Measurements from ENCODE around the gene FOXP1.

Gene FOXP1

GRCh38 chr3:71003511-71003910 lies 580.0 kb downstream of the FOXP1 start:
- Histone ChIP-seq H3K27ac (ENCODE audit: low read depth, low read length) (no peak overlapping the region), H3K4me3 (ENCODE audit: low read depth in 1 of 2, low read length in 2 of 2) (no peak overlapping the region), H3K9ac (ENCODE audit: low read length) (no peak overlapping the region), H3K9me3 (ENCODE audit: low read length) (no peaks in the 10 kb centered on the region), H3K27me3 (ENCODE audit: control insufficient read depth in 1 of 2, insufficient read depth in 2 of 2, low read length in 2 of 2) (no peaks in the 10 kb centered on the region), H3K36me3 (ENCODE audit: insufficient read depth, low read length) (peaks cover 10% of the 10 kb centered on the region), H3K4me1 (ENCODE audit: insufficient read depth, low read length) (peaks cover 62% of the 10 kb centered on the region)

GRCh38 chr3:71002298-71002697 lies 581.2 kb downstream of the FOXP1 start:
- Histone ChIP-seq H3K9me3 (ENCODE audit: low read length) (no peaks in the 10 kb centered on the region), H3K27ac (ENCODE audit: low read depth, low read length) (peak overlapping the region; percentile 46), H3K4me1 (ENCODE audit: insufficient read depth, low read length) (peaks cover 61% of the 10 kb centered on the region), H3K36me3 (ENCODE audit: insufficient read depth, low read length) (peaks cover 22% of the 10 kb centered on the region), H3K27me3 (ENCODE audit: control insufficient read depth in 1 of 2, insufficient read depth in 2 of 2, low read length in 2 of 2) (no peaks in the 10 kb centered on the region), H3K4me3 (ENCODE audit: low read depth in 1 of 2, low read length in 2 of 2) (no peak overlapping the region), H3K9ac (ENCODE audit: low read length) (no peak overlapping the region)

- Histone ChIP-seq H3K4me1 (ENCODE audit: insufficient read depth, low read length) (peaks cover 52% of the 10 kb centered on the region), H3K27ac (ENCODE audit: low read depth, low read length) (no peak overlapping the region), H3K36me3 (ENCODE audit: insufficient read depth, low read length) (peaks cover 32% of the 10 kb centered on the region)
These were observed 582.2 kb downstream of the FOXP1 start for GRCh38 chr3:71001303-71001830.

GRCh38 chr3:71000483-71000882 lies 583.0 kb downstream of the FOXP1 start:
- Histone ChIP-seq H3K9ac (ENCODE audit: low read length) (no peak overlapping the region), H3K27ac (ENCODE audit: low read depth, low read length) (no peak overlapping the region), H3K27me3 (ENCODE audit: control insufficient read depth in 1 of 2, insufficient read depth in 2 of 2, low read length in 2 of 2) (no peaks in the 10 kb centered on the region), H3K36me3 (ENCODE audit: insufficient read depth, low read length) (peaks cover 37% of the 10 kb centered on the region), H3K4me3 (ENCODE audit: low read depth in 1 of 2, low read length in 2 of 2) (no peak overlapping the region), H3K4me1 (ENCODE audit: insufficient read depth, low read length) (peaks cover 44% of the 10 kb centered on the region), H3K9me3 (ENCODE audit: low read length) (no peaks in the 10 kb centered on the region)

More at GRCh38 chr3:71001303-71001830, 582.2 kb downstream of the FOXP1 start:
- no peak overlapping the region for H3K4me3 ChIP-seq (ENCODE audit: low read depth in 1 of 2, low read length in 2 of 2)
- H3K27me3 ChIP-seq (ENCODE audit: control insufficient read depth in 1 of 2, insufficient read depth in 2 of 2, low read length in 2 of 2), result no peaks in the 10 kb centered on the region
- no peaks in the 10 kb centered on the region for H3K9me3 ChIP-seq (ENCODE audit: low read length)
- no peak overlapping the region for H3K9ac ChIP-seq (ENCODE audit: low read length)

GRCh38 chr3:70999730-71000129 lies 583.8 kb downstream of the FOXP1 start:
- no peak overlapping the region for H3K27ac ChIP-seq (ENCODE audit: low read depth, low read length)
- H3K27me3 ChIP-seq (ENCODE audit: control insufficient read depth in 1 of 2, insufficient read depth in 2 of 2, low read length in 2 of 2), result no peaks in the 10 kb centered on the region
- no peak overlapping the region for H3K4me3 ChIP-seq (ENCODE audit: low read depth in 1 of 2, low read length in 2 of 2)
- peaks cover 41% of the 10 kb centered on the region for H3K4me1 ChIP-seq (ENCODE audit: insufficient read depth, low read length)
- H3K9ac ChIP-seq (ENCODE audit: low read length), result no peak overlapping the region
- peaks cover 42% of the 10 kb centered on the region for H3K36me3 ChIP-seq (ENCODE audit: insufficient read depth, low read length)
- no peaks in the 10 kb centered on the region for H3K9me3 ChIP-seq (ENCODE audit: low read length)

- Histone ChIP-seq H3K9ac (ENCODE audit: low read length) (no peak overlapping the region), H3K27ac (ENCODE audit: low read depth, low read length) (no peak overlapping the region), H3K27me3 (ENCODE audit: control insufficient read depth in 1 of 2, insufficient read depth in 2 of 2, low read length in 2 of 2) (no peaks in the 10 kb centered on the region), H3K4me3 (ENCODE audit: low read depth in 1 of 2, low read length in 2 of 2) (no peak overlapping the region), H3K4me1 (ENCODE audit: insufficient read depth, low read length) (peaks cover 40% of the 10 kb centered on the region), H3K9me3 (ENCODE audit: low read length) (no peaks in the 10 kb centered on the region), H3K36me3 (ENCODE audit: insufficient read depth, low read length) (peaks cover 51% of the 10 kb centered on the region)
These were observed 587.4 kb downstream of the FOXP1 start for GRCh38 chr3:70996082-70996481.

GRCh38 chr3:70994644-70995043 lies 588.9 kb downstream of the FOXP1 start:
- Histone ChIP-seq H3K27me3 (ENCODE audit: control insufficient read depth in 1 of 2, insufficient read depth in 2 of 2, low read length in 2 of 2) (no peaks in the 10 kb centered on the region), H3K9ac (ENCODE audit: low read length) (no peak overlapping the region), H3K9me3 (ENCODE audit: low read length) (no peaks in the 10 kb centered on the region), H3K4me1 (ENCODE audit: insufficient read depth, low read length) (peaks cover 48% of the 10 kb centered on the region), H3K27ac (ENCODE audit: low read depth, low read length) (no peak overlapping the region), H3K4me3 (ENCODE audit: low read depth in 1 of 2, low read length in 2 of 2) (no peak overlapping the region), H3K36me3 (ENCODE audit: insufficient read depth, low read length) (peaks cover 48% of the 10 kb centered on the region)

GRCh38 chr3:70992562-70993204 lies 590.8 kb downstream of the FOXP1 start:
- H3K9me3 ChIP-seq (ENCODE audit: low read length), result no peaks in the 10 kb centered on the region
- H3K9ac ChIP-seq (ENCODE audit: low read length), result no peak overlapping the region
- no peak overlapping the region for H3K27ac ChIP-seq (ENCODE audit: low read depth, low read length)
- H3K4me3 ChIP-seq (ENCODE audit: low read depth in 1 of 2, low read length in 2 of 2), result no peak overlapping the region
- H3K36me3 ChIP-seq (ENCODE audit: insufficient read depth, low read length), result peaks cover 44% of the 10 kb centered on the region
- H3K27me3 ChIP-seq (ENCODE audit: control insufficient read depth in 1 of 2, insufficient read depth in 2 of 2, low read length in 2 of 2), result no peaks in the 10 kb centered on the region
- H3K4me1 ChIP-seq (ENCODE audit: insufficient read depth, low read length), result peaks cover 51% of the 10 kb centered on the region

GRCh38 chr3:70992131-70992530 lies 591.4 kb downstream of the FOXP1 start:
- H3K9me3 ChIP-seq (ENCODE audit: low read length), result no peaks in the 10 kb centered on the region
- no peak overlapping the region for H3K4me3 ChIP-seq (ENCODE audit: low read depth in 1 of 2, low read length in 2 of 2)
- no peak overlapping the region for H3K27ac ChIP-seq (ENCODE audit: low read depth, low read length)
- peaks cover 44% of the 10 kb centered on the region for H3K36me3 ChIP-seq (ENCODE audit: insufficient read depth, low read length)
- no peak overlapping the region for H3K9ac ChIP-seq (ENCODE audit: low read length)
- no peaks in the 10 kb centered on the region for H3K27me3 ChIP-seq (ENCODE audit: control insufficient read depth in 1 of 2, insufficient read depth in 2 of 2, low read length in 2 of 2)
- peaks cover 55% of the 10 kb centered on the region for H3K4me1 ChIP-seq (ENCODE audit: insufficient read depth, low read length)

GRCh38 chr3:70990723-70991122 lies 592.8 kb downstream of the FOXP1 start:
- no peaks in the 10 kb centered on the region for H3K27me3 ChIP-seq (ENCODE audit: control insufficient read depth in 1 of 2, insufficient read depth in 2 of 2, low read length in 2 of 2)
- no peak overlapping the region for H3K4me3 ChIP-seq (ENCODE audit: low read depth in 1 of 2, low read length in 2 of 2)
- H3K9ac ChIP-seq (ENCODE audit: low read length), result no peak overlapping the region
- H3K36me3 ChIP-seq (ENCODE audit: insufficient read depth, low read length), result peaks cover 42% of the 10 kb centered on the region
- H3K9me3 ChIP-seq (ENCODE audit: low read length), result no peaks in the 10 kb centered on the region
- no peak overlapping the region for H3K27ac ChIP-seq (ENCODE audit: low read depth, low read length)
- peaks cover 69% of the 10 kb centered on the region for H3K4me1 ChIP-seq (ENCODE audit: insufficient read depth, low read length)

- Histone ChIP-seq H3K4me1 (ENCODE audit: insufficient read depth, low read length) (peaks cover 73% of the 10 kb centered on the region), H3K27ac (ENCODE audit: low read depth, low read length) (no peak overlapping the region)
These were observed 593.3 kb downstream of the FOXP1 start for GRCh38 chr3:70990185-70990584.

GRCh38 chr3:70989174-70989573 lies 594.4 kb downstream of the FOXP1 start:
- H3K36me3 ChIP-seq (ENCODE audit: insufficient read depth, low read length), result peaks cover 47% of the 10 kb centered on the region
- no peak overlapping the region for H3K27ac ChIP-seq (ENCODE audit: low read depth, low read length)
- H3K4me3 ChIP-seq (ENCODE audit: low read depth in 1 of 2, low read length in 2 of 2), result no peak overlapping the region
- peaks cover 83% of the 10 kb centered on the region for H3K4me1 ChIP-seq (ENCODE audit: insufficient read depth, low read length)
- H3K9me3 ChIP-seq (ENCODE audit: low read length), result no peaks in the 10 kb centered on the region
- H3K27me3 ChIP-seq (ENCODE audit: control insufficient read depth in 1 of 2, insufficient read depth in 2 of 2, low read length in 2 of 2), result no peaks in the 10 kb centered on the region
- no peak overlapping the region for H3K9ac ChIP-seq (ENCODE audit: low read length)

More at GRCh38 chr3:70990185-70990584, 593.3 kb downstream of the FOXP1 start:
- Histone ChIP-seq H3K4me3 (ENCODE audit: low read depth in 1 of 2, low read length in 2 of 2) (no peak overlapping the region), H3K27me3 (ENCODE audit: control insufficient read depth in 1 of 2, insufficient read depth in 2 of 2, low read length in 2 of 2) (no peaks in the 10 kb centered on the region), H3K9me3 (ENCODE audit: low read length) (no peaks in the 10 kb centered on the region), H3K9ac (ENCODE audit: low read length) (no peak overlapping the region), H3K36me3 (ENCODE audit: insufficient read depth, low read length) (peaks cover 39% of the 10 kb centered on the region)
